NB4 (cell line): ENCODE data around the gene LRRC27.

Experiments
- DNase-seq: peaks from one replicate; pipeline ENCODE4 v3.0.0; 2010; ENCODE audit warnings: low read depth
- H3K4me3 ChIP-seq: one replicate; pipeline ENCODE4 v1.5.1; 2011; ENCODE audit warnings: mild to moderate bottlenecking, low read depth, low read length, moderate library complexity
- CTCF ChIP-seq: IDR thresholded peaks from one replicate; pipeline ENCODE4 v1.5.1; 2012; ENCODE audit warnings: low read depth, low read length
- MYC ChIP-seq: IDR thresholded peaks from 2 replicates; pipeline ENCODE4 v1.6.1; 2011; ENCODE audit warnings: low read depth, low read length
- POLR2A ChIP-seq: IDR thresholded peaks from 2 replicates; pipeline ENCODE4 v1.6.1; 2011; ENCODE audit warnings: mild to moderate bottlenecking; ENCODE audit not compliant: insufficient read length; ENCODE audit errors: extremely low read depth
- TF ChIP-seq, protein P1 (sequence below): IDR thresholded peaks from 2 replicates; pipeline ENCODE4 v1.6.1; 2011; ENCODE audit warnings: low read depth, low read length

The LRRC27 gene

DNA sequence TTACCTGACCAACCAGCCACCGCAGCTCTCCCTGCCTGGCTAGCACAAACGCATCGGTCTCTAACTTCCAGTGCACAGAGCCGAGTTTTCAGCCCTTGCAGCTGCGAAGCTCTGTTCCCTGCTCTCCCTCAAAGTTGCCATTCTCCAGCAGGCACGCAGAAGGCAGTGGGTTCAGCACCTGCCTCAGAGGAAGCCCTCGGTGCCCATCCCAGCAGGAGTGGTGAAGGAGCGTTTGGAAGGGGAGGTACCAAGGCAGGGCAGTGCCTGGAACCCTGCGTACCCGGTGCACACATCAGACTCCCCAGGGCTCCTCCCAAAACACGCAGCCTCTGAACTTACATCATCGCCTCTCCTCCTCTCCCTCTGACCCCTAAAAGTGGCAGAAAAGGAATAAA, 22.5 kb upstream of the LRRC27 start:
- DNase-seq, result no peak
- TF ChIP-seq POLR2A, result no peak
- TF ChIP-seq CTCF, result no peak
- TF ChIP-seq, protein P1, sequence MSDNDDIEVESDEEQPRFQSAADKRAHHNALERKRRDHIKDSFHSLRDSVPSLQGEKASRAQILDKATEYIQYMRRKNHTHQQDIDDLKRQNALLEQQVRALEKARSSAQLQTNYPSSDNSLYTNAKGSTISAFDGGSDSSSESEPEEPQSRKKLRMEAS, result no peak
- H3K4me3 ChIP-seq, result no peak overlapping the region

DNA sequence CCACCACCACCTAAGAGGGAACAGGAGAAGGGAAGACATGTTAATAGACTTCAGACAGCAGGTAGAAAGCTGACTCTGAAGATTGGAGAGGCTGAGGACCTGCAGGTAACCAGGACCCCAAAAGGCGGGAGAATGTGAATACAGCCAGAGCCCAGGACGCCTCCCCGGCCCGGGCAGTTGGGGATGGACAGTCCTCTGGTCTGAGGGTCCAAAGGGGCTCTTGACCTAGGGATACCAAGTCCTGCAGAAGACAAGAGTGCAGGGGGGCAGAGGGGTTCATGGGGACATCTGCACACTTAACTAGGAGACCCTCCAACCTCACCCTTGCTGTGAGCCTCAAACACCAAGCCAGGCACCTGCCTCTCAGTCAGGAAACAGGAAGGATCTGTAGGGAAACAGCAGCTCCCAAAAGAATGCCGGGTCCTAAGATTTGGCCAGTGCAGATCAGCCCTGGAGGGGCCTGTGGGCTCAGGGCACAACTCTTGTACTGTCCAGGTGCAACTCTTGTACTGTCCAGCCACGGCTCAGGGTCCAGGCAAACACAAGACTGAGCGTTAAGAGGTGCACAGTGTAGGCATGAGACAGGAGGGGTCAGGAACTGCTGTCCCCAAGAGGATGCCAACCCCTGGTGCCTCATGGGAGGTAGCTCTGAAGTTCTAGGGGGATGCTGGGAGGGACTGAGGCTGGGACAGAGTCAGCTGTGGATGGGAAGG, 22.0 kb upstream of the LRRC27 start:
- no peak for TF ChIP-seq CTCF
- no peak for TF ChIP-seq POLR2A
- TF ChIP-seq, protein P1, result no peak
- TF ChIP-seq MYC, result no peak
- H3K4me3 ChIP-seq, result no peak overlapping the region
- DNase-seq, result no peak

DNA sequence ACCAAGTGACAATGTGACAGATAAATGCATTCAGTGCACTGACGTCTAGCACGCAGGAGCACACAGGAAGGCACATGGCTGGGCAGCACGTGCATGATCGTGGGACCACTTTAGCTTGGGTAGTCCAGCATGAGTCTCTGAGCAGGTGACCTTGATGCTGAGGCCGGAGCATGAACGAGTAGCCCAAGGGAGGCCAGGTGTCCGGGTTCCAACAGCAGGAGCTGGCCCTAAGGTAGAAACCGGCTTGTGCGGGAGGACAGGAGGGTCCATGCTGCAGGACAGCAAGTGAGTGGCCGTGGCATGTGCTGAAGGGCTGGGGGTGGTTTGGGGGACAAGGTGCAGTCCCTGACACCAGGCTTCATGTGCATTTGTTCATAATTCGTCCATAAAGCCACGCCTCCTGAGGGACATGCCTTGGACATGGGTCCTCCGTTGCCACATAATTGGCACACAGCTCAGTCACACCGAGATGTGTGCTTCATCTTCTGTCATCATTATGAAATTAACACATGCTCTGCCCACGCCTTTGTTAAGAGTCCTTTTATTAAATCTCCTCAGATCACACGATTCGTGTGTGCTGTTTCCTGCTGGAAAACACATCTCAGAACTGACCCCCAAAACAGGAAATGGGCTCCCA, 21.2 kb upstream of the LRRC27 start:
- H3K4me3 ChIP-seq, result no peak overlapping the region

DNA sequence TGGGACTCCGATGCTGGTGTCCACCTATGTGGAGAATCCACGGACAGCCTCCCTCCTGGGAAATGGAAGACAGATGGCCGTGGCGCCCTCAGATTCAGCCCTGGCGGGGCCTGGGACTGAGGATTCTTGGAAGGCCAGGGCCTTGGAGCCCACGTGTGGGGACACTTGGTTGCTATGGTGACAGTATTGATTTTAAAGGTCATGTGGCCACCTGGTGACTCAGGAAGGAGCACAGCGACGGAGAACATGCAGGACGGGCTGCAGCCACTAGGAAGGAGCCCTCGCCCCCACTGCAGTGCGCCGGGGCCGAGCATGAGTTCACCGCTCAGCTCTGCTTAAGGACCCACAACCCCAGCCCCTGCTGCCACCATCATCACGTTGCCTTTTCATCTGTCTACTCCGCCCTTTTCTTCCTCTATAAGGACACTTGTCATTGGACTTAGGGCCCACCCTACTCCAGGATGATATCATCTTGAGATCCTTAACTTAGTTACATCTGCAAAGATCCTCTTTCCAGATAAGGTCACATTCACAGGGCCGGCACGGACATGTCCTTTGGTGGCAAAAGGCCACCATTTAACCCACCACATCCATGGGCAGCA, 20.6 kb upstream of the LRRC27 start:
- DNase-seq, result no peak
- TF ChIP-seq POLR2A (no peak), MYC (no peak), CTCF (no peak)
- TF ChIP-seq, protein P1, result no peak
- H3K4me3 ChIP-seq, result no peak overlapping the region

More for the DNA sequence above, 21.2 kb upstream of the LRRC27 start:
- TF ChIP-seq CTCF, result no peak
- TF ChIP-seq POLR2A, result no peak
- TF ChIP-seq, protein P1, result no peak
- TF ChIP-seq MYC, result no peak
- no peak for DNase-seq

- no peak for DNase-seq
- TF ChIP-seq POLR2A (no peak), CTCF (no peak), MYC (no peak)
- TF ChIP-seq, protein P1, result no peak
- H3K4me3 ChIP-seq, result no peak overlapping the region
These were observed 18.7 kb upstream of the LRRC27 start for GRCh38 chr10:132313305-132313704.
